ENCODE measurements around the gene CEP350.

- TF ChIP-seq CTCF (conservative IDR thresholded peaks at IDR 0.05; ENCODE audit: low read length) (no peak), EZH2phosphoT487 (IDR thresholded peaks at IDR 0.05; ENCODE audit: borderline replicate concordance) (no peak)
These were observed 130.3 kb downstream of the CEP350 start for GRCh38 chr1:180084867-180085266.
